ENCODE data around the gene PLEKHA1. TPM values are rescaled to one million over a fixed set of nuclear protein-coding genes. Genes with fewer than 3 reads are reported as not detected.

Gene PLEKHA1
- total and polyA plus RNA-seq, 2 of the 4 experiments (the other 2 are of a cell fraction): 7.2 to 9.5 TPM

DNA sequence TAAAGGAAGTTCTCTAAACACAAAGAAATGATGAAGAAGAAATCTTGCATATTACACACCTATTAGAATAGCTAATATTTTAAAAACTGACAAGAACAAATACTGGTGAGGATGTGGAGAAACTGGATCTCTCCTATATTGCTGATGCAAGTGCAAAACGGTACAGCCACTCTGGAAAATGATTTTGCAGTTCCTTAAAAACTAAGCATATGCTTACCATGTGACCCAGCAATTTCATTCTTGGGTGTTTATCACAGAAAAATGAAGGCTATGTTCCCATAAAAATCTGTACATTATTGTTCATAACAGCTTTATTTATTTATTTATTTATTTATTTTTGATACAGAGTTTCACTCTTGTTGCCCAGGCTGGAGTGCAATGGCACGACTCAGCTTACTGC, 14.9 kb upstream of the PLEKHA1 start:
- Histone ChIP-seq H2BK20ac (ENCODE audit: low read depth, low read length) (no peak overlapping the region), H3K9ac (ENCODE audit: low read depth, low read length) (no peak overlapping the region), H3K56ac (ENCODE audit: extremely low read depth, insufficient read depth, low read length) (no peak overlapping the region), H3K4me3 (ENCODE audit: insufficient read depth, low read depth, low read length) (no peak overlapping the region), H3K4ac (ENCODE audit: low read depth, low read length) (no peak overlapping the region), H2BK5ac (ENCODE audit: low read depth, low read length, poor library complexity, severe bottlenecking) (no peak overlapping the region), H4K20me1 (ENCODE audit: insufficient read depth, low read length) (no peaks in the 10 kb centered on the region), H3K9me3 (ENCODE audit: control insufficient read depth, insufficient read depth, low read length) (no peaks in the 10 kb centered on the region), H3K4me2 (ENCODE audit: low read depth, low read length) (no peak overlapping the region), H3K27me3 (ENCODE audit: control insufficient read depth, insufficient read depth, low read length) (peaks cover 14% of the 10 kb centered on the region), H2AK9ac (replicated peaks; ENCODE audit: low read depth, low read length, poor library complexity) (no peak overlapping the region), H3K4me1 (ENCODE audit: control insufficient read depth, insufficient read depth, low read length) (no peaks in the 10 kb centered on the region), H4K8ac (ENCODE audit: low read depth in 2 of 2, low read length in 2 of 2) (no peak overlapping the region), H2BK120ac (ENCODE audit: low read depth, low read length) (no peak overlapping the region), H4K91ac (ENCODE audit: insufficient read depth, low read depth, low read length) (no peak overlapping the region), H2AK5ac (ENCODE audit: low read depth, low read length) (no peak overlapping the region), H3K23ac (ENCODE audit: low read depth, low read length) (no peak overlapping the region), H3K27ac (ENCODE audit: insufficient read depth, low read length) (no peak overlapping the region), H3K79me1 (ENCODE audit: low read depth in 1 of 2, low read length in 2 of 2) (no peaks in the 10 kb centered on the region), H4K5ac (ENCODE audit: low read depth, low read length) (no peak overlapping the region), H2AFZ (replicated peaks; ENCODE audit: low read length, poor library complexity) (no peak overlapping the region), H3K9me1 (ENCODE audit: insufficient read depth, low read length) (no peaks in the 10 kb centered on the region), H2BK15ac (ENCODE audit: low read depth, low read length) (no peak overlapping the region), H3K14ac (replicated peaks; ENCODE audit: low read depth, low read length) (no peak overlapping the region), H3K36me3 (ENCODE audit: control insufficient read depth, insufficient read depth, low read length) (no peaks in the 10 kb centered on the region), H3K18ac (ENCODE audit: low read depth, low read length) (no peak overlapping the region)
- BruUV-seq (replicated peaks): no TSS peak
- in situ Hi-C loops (cut with MboI; ENCODE audit: low sequenced_read_pairs): no loop called here
- no peak for DNase-seq
- intact Hi-C loops (cut with micrococcal nuclease): no loop called here
- CTCF ChIA-PET: interaction anchor here (0.6 kb wide), 2 partner anchors 140 to 193 kb away, joined by 3 to 4 read pairs; no protein-coding TSS in a partner anchor
- no peak for TF ChIP-seq BHLHE40 (IDR thresholded peaks at IDR 0.05; ENCODE audit: low read depth, low read length)
- TF ChIP-seq RCOR1 (IDR thresholded peaks at IDR 0.05; ENCODE audit: insufficient replicate concordance, low read length): no peak
- no peak for TF ChIP-seq MAZ (IDR thresholded peaks at IDR 0.05; ENCODE audit: borderline replicate concordance, low read depth, low read length)
- TF ChIP-seq, protein P1, sequence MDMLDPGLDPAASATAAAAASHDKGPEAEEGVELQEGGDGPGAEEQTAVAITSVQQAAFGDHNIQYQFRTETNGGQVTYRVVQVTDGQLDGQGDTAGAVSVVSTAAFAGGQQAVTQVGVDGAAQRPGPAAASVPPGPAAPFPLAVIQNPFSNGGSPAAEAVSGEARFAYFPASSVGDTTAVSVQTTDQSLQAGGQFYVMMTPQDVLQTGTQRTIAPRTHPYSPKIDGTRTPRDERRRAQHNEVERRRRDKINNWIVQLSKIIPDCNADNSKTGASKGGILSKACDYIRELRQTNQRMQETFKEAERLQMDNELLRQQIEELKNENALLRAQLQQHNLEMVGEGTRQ (IDR thresholded peaks at IDR 0.05; ENCODE audit: low read depth, low read length): no peak
- TF ChIP-seq CHD1 (IDR thresholded peaks at IDR 0.05; ENCODE audit: low read depth, low read length): no peak
- TF ChIP-seq MAFK (IDR thresholded peaks at IDR 0.05; ENCODE audit: low read depth, low read length): no peak
- no peak for TF ChIP-seq FOS (IDR thresholded peaks at IDR 0.05; ENCODE audit: low read depth, low read length)
- TF ChIP-seq, protein P2, sequence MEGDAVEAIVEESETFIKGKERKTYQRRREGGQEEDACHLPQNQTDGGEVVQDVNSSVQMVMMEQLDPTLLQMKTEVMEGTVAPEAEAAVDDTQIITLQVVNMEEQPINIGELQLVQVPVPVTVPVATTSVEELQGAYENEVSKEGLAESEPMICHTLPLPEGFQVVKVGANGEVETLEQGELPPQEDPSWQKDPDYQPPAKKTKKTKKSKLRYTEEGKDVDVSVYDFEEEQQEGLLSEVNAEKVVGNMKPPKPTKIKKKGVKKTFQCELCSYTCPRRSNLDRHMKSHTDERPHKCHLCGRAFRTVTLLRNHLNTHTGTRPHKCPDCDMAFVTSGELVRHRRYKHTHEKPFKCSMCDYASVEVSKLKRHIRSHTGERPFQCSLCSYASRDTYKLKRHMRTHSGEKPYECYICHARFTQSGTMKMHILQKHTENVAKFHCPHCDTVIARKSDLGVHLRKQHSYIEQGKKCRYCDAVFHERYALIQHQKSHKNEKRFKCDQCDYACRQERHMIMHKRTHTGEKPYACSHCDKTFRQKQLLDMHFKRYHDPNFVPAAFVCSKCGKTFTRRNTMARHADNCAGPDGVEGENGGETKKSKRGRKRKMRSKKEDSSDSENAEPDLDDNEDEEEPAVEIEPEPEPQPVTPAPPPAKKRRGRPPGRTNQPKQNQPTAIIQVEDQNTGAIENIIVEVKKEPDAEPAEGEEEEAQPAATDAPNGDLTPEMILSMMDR (conservative IDR thresholded peaks at IDR 0.05; ENCODE audit: low read depth, low read length): no peak
- no peak for TF ChIP-seq CEBPB (IDR thresholded peaks at IDR 0.05; ENCODE audit: low read depth, low read length)
- TF ChIP-seq MXI1 (IDR thresholded peaks at IDR 0.05; ENCODE audit: borderline replicate concordance, low read depth, low read length): no peak
- TF ChIP-seq, protein P3, sequence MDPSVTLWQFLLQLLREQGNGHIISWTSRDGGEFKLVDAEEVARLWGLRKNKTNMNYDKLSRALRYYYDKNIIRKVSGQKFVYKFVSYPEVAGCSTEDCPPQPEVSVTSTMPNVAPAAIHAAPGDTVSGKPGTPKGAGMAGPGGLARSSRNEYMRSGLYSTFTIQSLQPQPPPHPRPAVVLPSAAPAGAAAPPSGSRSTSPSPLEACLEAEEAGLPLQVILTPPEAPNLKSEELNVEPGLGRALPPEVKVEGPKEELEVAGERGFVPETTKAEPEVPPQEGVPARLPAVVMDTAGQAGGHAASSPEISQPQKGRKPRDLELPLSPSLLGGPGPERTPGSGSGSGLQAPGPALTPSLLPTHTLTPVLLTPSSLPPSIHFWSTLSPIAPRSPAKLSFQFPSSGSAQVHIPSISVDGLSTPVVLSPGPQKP (IDR thresholded peaks at IDR 0.05; ENCODE audit: borderline replicate concordance, low read depth, low read length): no peak
- TF ChIP-seq RFX5 (IDR thresholded peaks at IDR 0.05; ENCODE audit: low read depth, low read length): no peak
- no peak for ATAC-seq (ENCODE audit: low read depth)
- WGBS, 2 experiments (ENCODE audit: extremely low coverage in 2 of 2, insufficient read length in 1 of 2): no CpG with 5 or more reads among the region's 2 CpGs
- POLR2A ChIA-PET (ENCODE audit: unreplicated experiment): no interaction called here
- dilution Hi-C loops (cut with HindIII; ENCODE audit: low sequenced_read_pairs, unreplicated experiment): no loop called here
